KG1 (cell line): Measurements from ENCODE around the gene NT5C3B.
A peak's percentile ranks its signal among the peaks of the same experiment; 100 is the strongest.
"Not testable (repeated sequence)": the region's sequence is repeated elsewhere in the genome, so short reads cannot be mapped to it uniquely, and the experiment has no call there.

Source experiments
- DNase-seq: peaks from one replicate; lab custom pipeline; 2025; lab: John Stamatoyannopoulos, UW

NT5C3B gene

GRCh38 chr17:41784207-41784744, 51.8 kb downstream of the NT5C3B start:
- DNase-seq, result peak; percentile 25

- DNase-seq, result no peak
These were observed 53.9 kb downstream of the NT5C3B start for GRCh38 chr17:41782142-41782541.

- no peak for DNase-seq
These were observed 54.5 kb downstream of the NT5C3B start for GRCh38 chr17:41781404-41782110.

- DNase-seq, result no peak
These were observed 56.1 kb downstream of the NT5C3B start for GRCh38 chr17:41779954-41780353.

GRCh38 chr17:41777574-41778188, 58.4 kb downstream of the NT5C3B start:
- no peak for DNase-seq

GRCh38 chr17:41777157-41777573, 58.9 kb downstream of the NT5C3B start:
- no peak for DNase-seq

GRCh38 chr17:41776262-41776900, 59.7 kb downstream of the NT5C3B start:
- not testable (repeated sequence) for DNase-seq

GRCh38 chr17:41775394-41776226, 60.4 kb downstream of the NT5C3B start:
- DNase-seq, result no peak
